GM23248 (cell line): ENCODE data around the gene INTS4.

ENCODE experiments used
- EZH2 ChIP-seq: fragments of 200-600 bp; sonication (generic); IDR thresholded peaks from 2 replicates; pipeline ENCODE4 v1.6.1; 2018; ENCODE audit warnings: antibody characterized with exemption, mild to moderate bottlenecking; ENCODE audit not compliant: insufficient read depth, poor library complexity, severe bottlenecking
- EZH2phosphoT487 ChIP-seq: fragments of 200-600 bp; sonication (generic); IDR thresholded peaks from 2 replicates; pipeline ENCODE4 v1.6.1; 2018; ENCODE audit warnings: antibody characterized with exemption, moderate library complexity, mild to moderate bottlenecking, low read depth; ENCODE audit not compliant: insufficient read depth

- TF ChIP-seq EZH2 (no peak), EZH2phosphoT487 (no peak)
These were observed 122.6 kb downstream of the INTS4 start for GRCh38 chr11:77871855-77872254.
